GM12801 (cell line): ENCODE data around the gene NANOGP8.

ENCODE experiments used
- CTCF ChIP-seq: IDR thresholded peaks from one replicate; pipeline ENCODE4 v1.5.1; 2011; ENCODE audit warnings: control low read depth; ENCODE audit not compliant: insufficient read length; ENCODE audit errors: extremely low read depth

Gene NANOGP8

GRCh38 chr15:35121611-35122359 lies 36.7 kb upstream of the NANOGP8 start:
- no peak for TF ChIP-seq CTCF

- no peak for TF ChIP-seq CTCF
Measured at GRCh38 chr15:35120173-35120572, 35.1 kb upstream of the NANOGP8 start.

- no peak for TF ChIP-seq CTCF
Measured at GRCh38 chr15:35118960-35119359, 33.9 kb upstream of the NANOGP8 start.

- TF ChIP-seq CTCF: no peak
Measured at GRCh38 chr15:35117543-35118265, 32.6 kb upstream of the NANOGP8 start.

GRCh38 chr15:35115155-35115725 lies 30.1 kb upstream of the NANOGP8 start:
- no peak for TF ChIP-seq CTCF

GRCh38 chr15:35112346-35112745 lies 27.3 kb upstream of the NANOGP8 start:
- TF ChIP-seq CTCF: no peak

GRCh38 chr15:35111861-35112260 lies 26.8 kb upstream of the NANOGP8 start:
- TF ChIP-seq CTCF: no peak
